Natural killer cell (primary cell): ENCODE data around the gene GAB2. TPM values are rescaled to one million over a fixed set of nuclear protein-coding genes. Genes with fewer than 3 reads are reported as not detected.

Source experiments
- ATAC-seq, 3 donors: fragments of 150-1000 bp in 2 of 3; fragments of 200-7000 bp in 1 of 3; cut with Tn5 transposase; 1 replicate in 1 of 3; 2 replicates in 2 of 3; pipeline ENCODE4 v1.10.0; 2021; ENCODE audit warnings: mild to moderate bottlenecking in 2 of 3, moderate library complexity in 2 of 3
- DNase-seq, 2 donors: peaks; one replicate each; pipeline versions ENCODE4 v3.0.0 to v3.0.0-alpha.2; 2013 to 2021; ENCODE audit warnings: mixed read lengths in 1 of 2
- H3K27ac ChIP-seq: one replicate; pipeline ENCODE4 v1.5.1; 2013; ENCODE audit warnings: mild to moderate bottlenecking, low read length
- H3K27me3 ChIP-seq: one replicate; pipeline ENCODE4 v1.6.1; 2013; ENCODE audit warnings: low read length; ENCODE audit not compliant: control insufficient read depth, insufficient read depth
- H3K36me3 ChIP-seq: one replicate; pipeline ENCODE4 v1.6.1; 2013; ENCODE audit warnings: low read length; ENCODE audit not compliant: control insufficient read depth, insufficient read depth
- H3K4me1 ChIP-seq: one replicate; pipeline ENCODE4 v1.6.1; 2013; ENCODE audit warnings: low read length; ENCODE audit not compliant: control insufficient read depth, insufficient read depth
- H3K4me3 ChIP-seq: one replicate; pipeline ENCODE4 v1.5.1; 2013; ENCODE audit warnings: low read length
- H3K9me3 ChIP-seq: one replicate; pipeline ENCODE4 v1.6.1; 2013; ENCODE audit warnings: low read length; ENCODE audit not compliant: control insufficient read depth, insufficient read depth
- H3K27ac Mint-ChIP-seq, 2 donors: one replicate each; pipeline ENCODE4 v1.8.0; 2022; ENCODE audit warnings: mild to moderate bottlenecking in 2 of 2, mixed read lengths in 2 of 2, moderate library complexity in 1 of 2
- H3K27me3 Mint-ChIP-seq, 2 donors: one replicate each; pipeline ENCODE4 v1.8.0; 2022; ENCODE audit warnings: low read depth in 2 of 2, mixed read lengths in 2 of 2
- H3K36me3 Mint-ChIP-seq: one replicate; pipeline ENCODE4 v1.8.0; 2022; ENCODE audit warnings: mixed read lengths
- H3K4me1 Mint-ChIP-seq, 2 donors: one replicate each; pipeline ENCODE4 v1.8.0; 2022; ENCODE audit warnings: mixed read lengths in 2 of 2
- H3K4me3 Mint-ChIP-seq: one replicate; pipeline ENCODE4 v1.8.0; 2022; ENCODE audit warnings: mild to moderate bottlenecking, moderate library complexity, mixed read lengths
- H3K9me3 Mint-ChIP-seq, 2 donors: one replicate each; pipeline ENCODE4 v1.8.0; 2022; ENCODE audit warnings: mixed read lengths in 2 of 2
- CTCF ChIP-seq: fragments of 200-600 bp; IDR thresholded peaks from one replicate; pipeline ENCODE4 v1.8.0; 2022; ENCODE audit warnings: antibody characterized with exemption
- WGBS: methylation state at CpG from one replicate; pipeline ENCODE4 v1.1.7; 2013; ENCODE audit warnings: missing lambda C conversion rate; ENCODE audit not compliant: insufficient coverage; 5-methylcytosine and 5-hydroxymethylcytosine counted together
- intact Hi-C: fragments of 100-400 bp; cut with micrococcal nuclease; formaldehyde crosslinking; loops from one replicate; pipeline ENCODE4 v1.14.2; 2022
- total RNA-seq, 4 donors: library from RNA; stranded (reverse); fragments of 120-200 nt in 1 of 4; gene quantifications; one replicate each; pipeline versions ENCODE4 v1.2.3 to v1.2.4, GENCODE V29; 2013 to 2022

The GAB2 gene
- total RNA-seq, 3 donors from 2014 or later (not counting 1 experiment from before 2014, with no cell fraction given): 4.3 to 58.4 (median 8.1) TPM

DNA sequence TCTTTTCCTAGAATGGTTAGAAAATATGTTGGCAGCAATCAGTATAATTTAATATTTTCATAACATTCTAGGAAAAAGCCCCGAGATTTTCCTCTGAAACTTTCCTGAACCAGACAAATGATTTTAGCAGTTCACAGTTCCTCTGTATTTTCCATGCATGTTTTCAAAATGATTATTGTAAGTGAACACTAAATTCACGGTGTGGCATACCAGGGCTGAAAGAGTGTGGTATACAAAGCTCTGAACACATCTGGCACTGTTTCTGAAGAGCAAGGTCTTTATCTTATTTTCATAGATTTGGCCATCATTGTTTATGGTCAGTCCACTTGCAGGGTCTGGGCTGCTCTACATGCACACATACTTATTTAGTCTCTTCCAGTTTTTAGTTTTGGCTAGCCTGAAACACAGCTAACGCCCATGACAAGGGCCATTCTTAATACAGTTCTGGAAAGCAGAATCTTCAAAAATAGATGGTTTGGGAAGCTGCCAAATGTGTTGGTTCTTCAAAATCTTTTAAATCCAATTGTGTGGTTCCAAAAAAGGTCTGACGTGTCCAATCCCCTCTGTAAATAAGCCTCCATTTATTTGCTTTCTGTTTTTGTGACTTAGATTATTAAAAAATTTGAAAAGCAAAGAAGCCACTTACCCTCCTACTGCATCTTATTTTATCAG lies 7.9 kb upstream of the GAB2 start:
- ATAC-seq (no peak), DNase-seq (no peak)
- Mint-ChIP-seq H3K36me3 (no peaks in the 10 kb centered on the region), H3K4me3 (no peak overlapping the region), H3K27me3 (peaks cover 9 to 15% of the 10 kb centered on the region in 2 donors), H3K27ac (no peak overlapping the region), H3K9me3 (no peaks in the 10 kb centered on the region), H3K4me1 (peaks cover 3 to 9% of the 10 kb centered on the region in 2 donors)
- no peak for TF ChIP-seq CTCF
- peak overlapping the region; percentile 5 for H3K27ac ChIP-seq
- H3K4me1 ChIP-seq: peaks cover 8% of the 10 kb centered on the region
- H3K4me3 ChIP-seq: no peak overlapping the region
- H3K27me3 ChIP-seq: no peaks in the 10 kb centered on the region
- 84% methylated on average over 2 of the region's 4 CpGs for WGBS
- no peaks in the 10 kb centered on the region for H3K36me3 ChIP-seq
- intact Hi-C loops: no loop called here
- no peaks in the 10 kb centered on the region for H3K9me3 ChIP-seq

DNA sequence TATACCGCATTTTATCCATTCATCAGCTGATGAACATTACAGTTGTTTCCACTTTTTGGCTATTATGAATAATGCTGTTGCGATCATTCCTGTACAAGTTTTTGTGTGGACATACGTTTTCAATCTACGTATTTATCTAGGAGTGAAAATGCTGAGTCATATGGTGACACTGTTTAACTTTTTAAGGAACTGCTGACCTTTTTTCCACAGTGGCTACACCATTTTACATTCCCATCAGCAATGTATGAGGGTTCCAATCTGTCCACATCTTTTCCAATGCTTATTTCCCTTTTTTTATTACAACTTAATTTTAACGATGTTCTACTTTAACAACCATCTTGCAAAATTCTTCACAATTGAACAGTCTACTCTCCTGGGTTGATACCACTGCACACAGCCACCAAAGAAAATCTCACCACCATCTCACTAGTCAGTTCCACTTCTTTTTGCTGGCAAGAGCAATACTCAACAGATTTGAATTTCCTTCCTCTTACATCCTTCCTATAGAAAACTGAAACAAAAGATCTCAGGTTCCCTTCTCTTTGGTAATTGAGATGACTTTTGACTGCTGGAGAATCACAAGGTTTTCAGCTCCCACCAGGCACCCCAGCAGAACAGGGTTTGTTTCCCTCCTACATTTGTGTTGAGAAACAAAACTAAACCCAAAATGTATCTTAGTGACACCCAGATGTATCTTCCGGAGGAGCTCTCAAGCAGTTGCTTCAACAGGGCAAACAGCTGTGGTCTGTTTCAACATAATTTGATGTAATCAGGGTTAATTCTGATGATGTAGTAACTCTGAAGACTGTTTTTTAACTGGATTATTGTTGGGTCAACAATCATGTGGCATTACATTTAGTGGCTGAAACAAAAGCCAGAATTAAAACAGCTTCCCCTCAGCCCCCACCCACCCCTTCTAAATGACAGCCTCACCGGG lies 7.0 kb upstream of the GAB2 start:
- peaks cover 14% of the 10 kb centered on the region for H3K4me1 ChIP-seq
- TF ChIP-seq CTCF: no peak
- H3K27ac ChIP-seq: peak overlapping the region; percentile 40
- Mint-ChIP-seq H3K27ac (peak overlapping the region in 1 of 2 donors; percentile 79), H3K4me1 (peaks cover 8 to 14% of the 10 kb centered on the region in 2 donors), H3K36me3 (no peaks in the 10 kb centered on the region), H3K4me3 (no peak overlapping the region), H3K9me3 (no peaks in the 10 kb centered on the region), H3K27me3 (peaks cover 13 to 22% of the 10 kb centered on the region in 2 donors)
- H3K27me3 ChIP-seq: no peaks in the 10 kb centered on the region
- H3K4me3 ChIP-seq: no peak overlapping the region
- DNase-seq: no peak
- H3K9me3 ChIP-seq: no peaks in the 10 kb centered on the region
- intact Hi-C loops: no loop called here
- ATAC-seq: peak in 1 of 3 donors; percentile 59
- WGBS: 60% methylated on average over 6 of the region's 7 CpGs
- no peaks in the 10 kb centered on the region for H3K36me3 ChIP-seq

GRCh38 chr11:78423241-78423640 lies 5.6 kb upstream of the GAB2 start:
- Histone ChIP-seq H3K9me3 (no peaks in the 10 kb centered on the region), H3K4me1 (peaks cover 19% of the 10 kb centered on the region), H3K27ac (no peak overlapping the region), H3K4me3 (no peak overlapping the region), H3K27me3 (no peaks in the 10 kb centered on the region), H3K36me3 (no peaks in the 10 kb centered on the region)
- TF ChIP-seq CTCF: no peak
- H3K27me3 Mint-ChIP-seq: peaks cover 19 to 34% of the 10 kb centered on the region in 2 donors
- peaks cover 16 to 21% of the 10 kb centered on the region in 2 donors for H3K4me1 Mint-ChIP-seq
- no peak for ATAC-seq
- 73% methylated on average over 2 of the region's 2 CpGs for WGBS
- H3K4me3 Mint-ChIP-seq: no peak overlapping the region
- H3K27ac Mint-ChIP-seq: no peak overlapping the region
- no peaks in the 10 kb centered on the region for H3K36me3 Mint-ChIP-seq
- intact Hi-C loops: no loop called here
- DNase-seq: no peak
- H3K9me3 Mint-ChIP-seq: no peaks in the 10 kb centered on the region
